ENCODE results near the gene DCDC1. TPM values are rescaled to one million over a fixed set of nuclear protein-coding genes. Genes with fewer than 3 reads are reported as not detected.

DCDC1 gene
- total and polyA plus RNA-seq, 12 donors = 0.07 to 1.5 (median 0.29) TPM; not detected in 1

DNA sequence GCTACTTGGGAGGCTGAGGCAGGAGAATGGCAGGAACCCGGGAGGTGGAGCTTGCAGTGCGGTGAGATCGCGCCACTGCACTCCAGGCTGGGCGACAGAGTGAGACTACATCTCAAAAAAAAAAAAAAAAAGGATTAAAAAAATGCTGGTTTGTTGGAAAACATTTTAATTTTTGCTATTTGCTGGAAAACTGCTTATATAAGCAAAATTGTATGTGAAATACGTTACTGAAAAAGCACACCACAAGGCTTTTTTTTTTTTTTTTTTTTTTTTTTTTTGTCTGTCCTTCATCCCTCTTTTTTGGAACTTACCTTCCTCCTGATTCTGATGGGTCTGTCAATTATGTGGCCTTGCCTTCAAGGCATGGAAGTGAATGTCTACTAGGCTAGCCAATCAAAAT is 40.8 kb downstream of the DCDC1 start:
- H3K36me3 ChIP-seq (replicated peaks in 1 of 2) = no peaks in the 10 kb centered on the region
- H3K4me1 ChIP-seq (replicated peaks in 1 of 2) = no peaks in the 10 kb centered on the region
- no peaks in the 10 kb centered on the region for H3K27me3 ChIP-seq
- 85 to 93% (median 89%) methylated on average over 6 of the region's 6 CpGs for WGBS, 4 donors
- intact Hi-C loops (cut with DNase I) = no loop called here
- H3K4me3 ChIP-seq = no peak overlapping the region
- H3K27ac ChIP-seq = no peak overlapping the region
- TF ChIP-seq POLR2A (IDR thresholded peaks at IDR 0.05) = no peak
- TF ChIP-seq, protein P1, sequence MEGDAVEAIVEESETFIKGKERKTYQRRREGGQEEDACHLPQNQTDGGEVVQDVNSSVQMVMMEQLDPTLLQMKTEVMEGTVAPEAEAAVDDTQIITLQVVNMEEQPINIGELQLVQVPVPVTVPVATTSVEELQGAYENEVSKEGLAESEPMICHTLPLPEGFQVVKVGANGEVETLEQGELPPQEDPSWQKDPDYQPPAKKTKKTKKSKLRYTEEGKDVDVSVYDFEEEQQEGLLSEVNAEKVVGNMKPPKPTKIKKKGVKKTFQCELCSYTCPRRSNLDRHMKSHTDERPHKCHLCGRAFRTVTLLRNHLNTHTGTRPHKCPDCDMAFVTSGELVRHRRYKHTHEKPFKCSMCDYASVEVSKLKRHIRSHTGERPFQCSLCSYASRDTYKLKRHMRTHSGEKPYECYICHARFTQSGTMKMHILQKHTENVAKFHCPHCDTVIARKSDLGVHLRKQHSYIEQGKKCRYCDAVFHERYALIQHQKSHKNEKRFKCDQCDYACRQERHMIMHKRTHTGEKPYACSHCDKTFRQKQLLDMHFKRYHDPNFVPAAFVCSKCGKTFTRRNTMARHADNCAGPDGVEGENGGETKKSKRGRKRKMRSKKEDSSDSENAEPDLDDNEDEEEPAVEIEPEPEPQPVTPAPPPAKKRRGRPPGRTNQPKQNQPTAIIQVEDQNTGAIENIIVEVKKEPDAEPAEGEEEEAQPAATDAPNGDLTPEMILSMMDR (IDR thresholded peaks at IDR 0.05) = no peak
- DNase-seq = no peak
- no peaks in the 10 kb centered on the region for H3K9me3 ChIP-seq (replicated peaks in 1 of 3)

DNA sequence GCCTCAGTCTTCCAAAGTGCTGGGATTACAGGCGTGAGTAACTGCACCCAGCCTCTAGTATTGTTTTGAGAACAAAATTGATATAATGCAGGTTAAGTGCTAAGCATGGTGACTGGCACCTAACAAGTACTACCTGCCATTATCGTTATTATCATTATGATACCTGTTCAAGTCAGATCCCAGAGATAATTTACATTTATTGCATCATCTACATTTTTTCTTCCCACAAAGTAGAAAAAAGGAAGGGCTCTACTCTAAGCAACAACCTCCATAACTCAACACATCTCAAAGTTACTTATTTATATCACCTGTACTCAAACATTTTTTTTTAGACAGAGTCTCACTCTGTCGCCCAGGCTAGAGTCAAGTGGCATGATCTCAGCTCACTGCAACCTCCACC is 42.1 kb downstream of the DCDC1 start:
- DNase-seq = no peak
- Histone ChIP-seq H3K36me3 (replicated peaks in 1 of 2) (no peaks in the 10 kb centered on the region), H3K27me3 (no peaks in the 10 kb centered on the region), H3K4me1 (replicated peaks in 1 of 2) (no peaks in the 10 kb centered on the region), H3K4me3 (no peak overlapping the region), H3K27ac (no peak overlapping the region), H3K9me3 (replicated peaks in 1 of 3) (no peaks in the 10 kb centered on the region)
- WGBS, 4 donors = 84 to 91% (median 89%) methylated on average over 3 of the region's 3 CpGs
- TF ChIP-seq POLR2A (IDR thresholded peaks at IDR 0.05) = no peak
- TF ChIP-seq, protein P1 (IDR thresholded peaks at IDR 0.05) = no peak
- intact Hi-C loops (cut with DNase I) = no loop called here

DNA sequence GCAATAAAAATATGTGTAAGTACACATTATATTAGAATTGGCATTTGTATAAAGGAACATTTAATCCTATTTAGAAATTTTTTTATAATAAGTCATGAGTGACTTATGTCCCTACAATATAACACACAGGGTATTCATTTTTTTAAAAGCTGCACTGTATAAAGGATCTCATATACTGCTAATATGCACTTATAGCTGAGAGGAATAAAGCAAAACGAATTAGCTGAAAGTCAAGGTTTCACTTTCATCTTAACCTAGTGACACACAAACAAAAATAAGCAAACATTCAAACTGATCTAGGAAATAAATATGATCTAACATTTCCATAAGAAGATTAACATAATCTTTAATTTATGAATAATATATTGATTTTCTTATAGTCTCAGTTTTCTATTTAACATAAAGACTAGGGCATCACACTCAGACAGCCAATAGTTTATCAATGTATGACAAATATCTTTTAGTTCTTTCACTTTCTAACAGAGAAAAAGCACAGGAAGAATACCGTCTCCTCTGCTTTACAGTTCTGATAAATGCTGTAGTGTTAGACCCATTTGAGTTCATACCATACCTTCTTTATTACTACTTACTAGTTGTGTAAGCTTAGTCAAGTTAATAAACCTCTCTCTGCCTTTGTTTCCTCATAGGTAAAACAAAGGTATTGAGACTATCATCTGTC is 42.9 kb downstream of the DCDC1 start:
- Histone ChIP-seq H3K4me1 (replicated peaks in 1 of 2) (no peaks in the 10 kb centered on the region), H3K9me3 (replicated peaks in 1 of 3) (no peaks in the 10 kb centered on the region), H3K27ac (no peak overlapping the region), H3K36me3 (replicated peaks in 1 of 2) (no peaks in the 10 kb centered on the region), H3K4me3 (no peak overlapping the region), H3K27me3 (no peaks in the 10 kb centered on the region)
- no peak for TF ChIP-seq POLR2A (IDR thresholded peaks at IDR 0.05)
- TF ChIP-seq, protein P1 (IDR thresholded peaks at IDR 0.05) = no peak
- DNase-seq = no peak
- WGBS, 4 donors = 34 to 38% (median 36%) methylated on average over 2 of the region's 2 CpGs
- intact Hi-C loops (cut with DNase I) = no loop called here

DNA sequence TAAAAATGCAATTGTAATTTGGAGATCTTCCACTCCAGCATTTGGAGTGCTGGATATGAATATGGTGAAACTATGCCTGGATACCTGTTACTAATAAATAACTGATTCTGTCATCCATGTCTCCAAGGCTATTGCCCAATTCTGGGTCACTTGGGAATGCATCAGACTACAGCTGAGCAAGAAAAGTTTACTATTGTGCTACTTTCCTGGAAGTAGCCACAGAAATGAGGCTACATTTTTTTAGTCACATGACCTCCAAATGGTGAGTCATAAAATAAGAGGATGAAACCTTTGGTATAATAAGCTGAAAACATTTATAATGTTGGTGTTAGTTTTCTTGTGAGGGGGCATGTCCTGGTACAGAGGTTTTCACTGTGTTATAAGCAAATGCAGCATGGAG is 44.4 kb downstream of the DCDC1 start:
- Histone ChIP-seq H3K4me3 (no peak overlapping the region), H3K27me3 (no peaks in the 10 kb centered on the region), H3K4me1 (replicated peaks in 1 of 2) (no peaks in the 10 kb centered on the region), H3K27ac (no peak overlapping the region), H3K36me3 (replicated peaks in 1 of 2) (no peaks in the 10 kb centered on the region), H3K9me3 (replicated peaks in 1 of 3) (no peaks in the 10 kb centered on the region)
- TF ChIP-seq, protein P1 (IDR thresholded peaks at IDR 0.05) = no peak
- TF ChIP-seq POLR2A (IDR thresholded peaks at IDR 0.05) = no peak
- DNase-seq = peak in 4 of 7 donors; percentile 22 to 54 (median 36)
- intact Hi-C loops (cut with DNase I) = no loop called here

Data from adrenal gland (tissue), 12 donors.